ENCODE measurements around the gene CNIH3.

- TF ChIP-seq CTCF (IDR thresholded peaks at IDR 0.05; ENCODE audit: insufficient read depth, low read length, poor library complexity, severe bottlenecking) (no peak), EZH2phosphoT487 (conservative IDR thresholded peaks at IDR 0.05; ENCODE audit: low read length) (no peak)
Observed at GRCh38 chr1:224678168-224678567, 62.1 kb downstream of the CNIH3 start.
